HepG2 (cell line): ENCODE data around the gene GABRA4. TPM values are rescaled to one million over a fixed set of nuclear protein-coding genes. Genes with fewer than 3 reads are reported as not detected.

Source experiments
- CBFB ChIP-seq: sonication (generic); formaldehyde crosslinking; IDR thresholded peaks from 2 replicates; pipeline ENCODE4 v1.4.0; 2020; ENCODE audit warnings: missing genetic modification reagents
- CHD2 ChIP-seq: IDR thresholded peaks from 2 replicates; pipeline ENCODE4 v1.6.1; 2011; ENCODE audit warnings: low read depth, low read length, improper control_type of control experiment
- CHD4 ChIP-seq: fragments of 200-600 bp; sonication (generic); IDR thresholded peaks from 2 replicates; pipeline ENCODE4 v1.7.0; 2017; ENCODE audit warnings: mild to moderate bottlenecking, low read length, borderline replicate concordance
- FOXA1 ChIP-seq, 2 experiments: fragments of 450-650 bp in 1 of 2; sonication (generic) in 1 of 2; formaldehyde crosslinking in 1 of 2; IDR thresholded peaks; 2 replicates each; pipeline versions ENCODE4 v1.4.0 to v1.6.1; 2016 to 2020; ENCODE audit warnings: missing genetic modification reagents in 1 of 2
- IRX3 ChIP-seq: sonication (generic); formaldehyde crosslinking; IDR thresholded peaks from 2 replicates; pipeline ENCODE4 v1.8.1; 2023; ENCODE audit warnings: mild to moderate bottlenecking, low read depth, missing genetic modification reagents, borderline replicate concordance
- KAT8 ChIP-seq: IDR thresholded peaks from 2 replicates; pipeline ENCODE4 v1.6.1; 2016; ENCODE audit warnings: missing genetic modification reagents, missing compliant biosample characterization
- NFKB2 ChIP-seq: sonication (generic); formaldehyde crosslinking; IDR thresholded peaks from 2 replicates; pipeline ENCODE4 v1.4.0; 2020; ENCODE audit warnings: missing genetic modification reagents, borderline replicate concordance
- RBM22 ChIP-seq: fragments of 200-400 bp; formaldehyde crosslinking; optimal IDR thresholded peaks from 2 replicates; pipeline ENCODE3; 2017; ENCODE audit warnings: mild to moderate bottlenecking, low read length, moderate library complexity
- SNAI1 ChIP-seq: sonication (generic); formaldehyde crosslinking; IDR thresholded peaks from 2 replicates; pipeline ENCODE4 v1.5.0; 2020; ENCODE audit warnings: mild to moderate bottlenecking, missing genetic modification reagents, borderline replicate concordance
- SRSF9 ChIP-seq: fragments of 200-400 bp; formaldehyde crosslinking; IDR thresholded peaks from 2 replicates; pipeline ENCODE4 v1.6.1; 2018; ENCODE audit warnings: borderline replicate concordance, mild to moderate bottlenecking, low read depth, low read length; ENCODE audit not compliant: insufficient read depth, poor library complexity, severe bottlenecking
- SSRP1 ChIP-seq: IDR thresholded peaks from 2 replicates; pipeline ENCODE4 v1.6.1; 2016; ENCODE audit warnings: control low read depth
- TAF1 ChIP-seq: sonication (generic); formaldehyde crosslinking; IDR thresholded peaks from 2 replicates; pipeline ENCODE4 v1.4.0; 2020; ENCODE audit warnings: missing genetic modification reagents
- TERF1 ChIP-seq: sonication (generic); formaldehyde crosslinking; IDR thresholded peaks from 2 replicates; pipeline ENCODE4 v1.8.0; 2022; ENCODE audit warnings: mild to moderate bottlenecking, missing genetic modification reagents, moderate library complexity
- THRA ChIP-seq: sonication (generic); formaldehyde crosslinking; IDR thresholded peaks from 2 replicates; pipeline ENCODE4 v1.4.0; 2020; ENCODE audit warnings: missing genetic modification reagents, borderline replicate concordance
- ZFYVE20 ChIP-seq: sonication (generic); formaldehyde crosslinking; IDR thresholded peaks from 2 replicates; pipeline ENCODE4 v1.8.0; 2023; ENCODE audit warnings: low read depth, mild to moderate bottlenecking, moderate library complexity, missing genetic modification reagents, borderline replicate concordance
- ZNF335 ChIP-seq: sonication (generic); formaldehyde crosslinking; IDR thresholded peaks from 2 replicates; pipeline ENCODE4 v1.4.0; 2020; ENCODE audit warnings: missing genetic modification reagents
- ZNF430 ChIP-seq: sonication (generic); formaldehyde crosslinking; IDR thresholded peaks from 2 replicates; pipeline ENCODE4 v1.9.0; 2021; ENCODE audit warnings: mild to moderate bottlenecking, missing genetic modification reagents
- ZNF446 ChIP-seq: sonication (generic); formaldehyde crosslinking; IDR thresholded peaks from 2 replicates; pipeline ENCODE4 v1.5.0; 2020; ENCODE audit warnings: mild to moderate bottlenecking, missing genetic modification reagents
- ZNF512B ChIP-seq: sonication (generic); formaldehyde crosslinking; IDR thresholded peaks from 2 replicates; pipeline ENCODE4 v1.5.1; 2020; ENCODE audit warnings: missing genetic modification reagents, mild to moderate bottlenecking, borderline replicate concordance
- ZNF670 ChIP-seq: sonication (generic); formaldehyde crosslinking; IDR thresholded peaks from 2 replicates; pipeline ENCODE4 v1.8.0; 2022; ENCODE audit warnings: mild to moderate bottlenecking, missing genetic modification reagents, borderline replicate concordance
- ZNF672 ChIP-seq: sonication (generic); formaldehyde crosslinking; IDR thresholded peaks from 2 replicates; pipeline ENCODE4 v1.8.1; 2022; ENCODE audit warnings: missing genetic modification reagents
- ZNF724P ChIP-seq: sonication (generic); formaldehyde crosslinking; IDR thresholded peaks from 2 replicates; pipeline ENCODE4 v1.8.0; 2022; ENCODE audit warnings: missing genetic modification reagents, borderline replicate concordance
- ZNF766 ChIP-seq: sonication (generic); formaldehyde crosslinking; IDR thresholded peaks from 2 replicates; pipeline ENCODE4 v1.5.0; 2020; ENCODE audit warnings: missing genetic modification reagents, borderline replicate concordance
- polyA plus RNA-seq, 8 experiments: library from polyadenylated mRNA; depleted of rRNA in 3 of 8; stranded (reverse) in 7 of 8; unstranded in 1 of 8; fragments of >200 nt; fragmentation: Illumina TruSeq in 4 of 8; extraction: Trizol in 4 of 8; gene quantifications; 2 replicates each; pipeline versions ENCODE4 v1.2.1 to v1.2.3, GENCODE V29; 2011 to 2016; ENCODE audit warnings: low read depth in 4 of 8, missing spikeins in 1 of 8, mixed read lengths in 1 of 8; ENCODE audit not compliant: insufficient read depth in 1 of 8
- total RNA-seq, 5 experiments: library from RNA; depleted of rRNA; stranded (reverse); fragments of >200 nt; fragmentation: Illumina TruSeq; extraction: Trizol; gene quantifications; 2 replicates each; pipeline ENCODE4 v1.2.3, GENCODE V29; 2016; ENCODE audit warnings: low read depth in 1 of 5
- TF ChIP-seq, protein P1 (sequence below): sonication (generic); formaldehyde crosslinking; IDR thresholded peaks from 2 replicates; pipeline ENCODE4 v1.4.0; 2020; ENCODE audit warnings: missing genetic modification reagents; ENCODE audit errors: not compliant biosample characterization

GABRA4 gene
- total and polyA plus RNA-seq, 2 of the 13 experiments (the other 11 are each of a cell fraction or from before 2014, with no cell fraction given), result not detected

GRCh38 chr4:47032405-47033106, 39.2 kb upstream of the GABRA4 start (continued):
- no peak for TF ChIP-seq TERF1
- no peak for TF ChIP-seq SRSF9
- TF ChIP-seq KAT8 (CRISPR knock-in tag), result no peak
- no peak for TF ChIP-seq ZNF672
- no peak for TF ChIP-seq CHD4
- TF ChIP-seq THRA (CRISPR knock-in tag), result no peak
- no peak for TF ChIP-seq SSRP1
- no peak for TF ChIP-seq CBFB (CRISPR knock-in tag)
- TF ChIP-seq CHD2, result no peak
- TF ChIP-seq ZNF430 (CRISPR knock-in tag), result no peak
- TF ChIP-seq ZNF335 (CRISPR knock-in tag), result no peak
- no peak for TF ChIP-seq ZNF446 (CRISPR knock-in tag)
- TF ChIP-seq IRX3 (CRISPR knock-in tag), result no peak
- TF ChIP-seq, protein P1, sequence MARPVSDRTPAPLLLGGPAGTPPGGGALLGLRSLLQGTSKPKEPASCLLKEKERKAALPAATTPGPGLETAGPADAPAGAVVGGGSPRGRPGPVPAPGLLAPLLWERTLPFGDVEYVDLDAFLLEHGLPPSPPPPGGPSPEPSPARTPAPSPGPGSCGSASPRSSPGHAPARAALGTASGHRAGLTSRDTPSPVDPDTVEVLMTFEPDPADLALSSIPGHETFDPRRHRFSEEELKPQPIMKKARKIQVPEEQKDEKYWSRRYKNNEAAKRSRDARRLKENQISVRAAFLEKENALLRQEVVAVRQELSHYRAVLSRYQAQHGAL (CRISPR knock-in tag), result no peak
- no peak for TF ChIP-seq FOXA1 (IDR thresholded peaks at IDR 0.05)
- no peak for TF ChIP-seq FOXA1 (CRISPR knock-in tag; IDR thresholded peaks at IDR 0.05)
- no peak for TF ChIP-seq RBM22
- TF ChIP-seq NFKB2 (CRISPR knock-in tag), result 0 out of 2 replicates have a peak, but pooled peaks have one; percentile 47
- TF ChIP-seq ZFYVE20 (CRISPR knock-in tag), result no peak
- TF ChIP-seq ZNF724P (CRISPR knock-in tag), result no peak
- no peak for TF ChIP-seq TAF1 (CRISPR knock-in tag)
- no peak for TF ChIP-seq ZNF766 (CRISPR knock-in tag)
- TF ChIP-seq ZNF512B, result no peak
- TF ChIP-seq SNAI1 (CRISPR knock-in tag), result no peak
- TF ChIP-seq ZNF670 (CRISPR knock-in tag), result no peak
